Fibroblast of lung (primary cell): Measurements from ENCODE around the gene MEN1.

Experiments
- EZH2 ChIP-seq: IDR thresholded peaks from 2 replicates; pipeline ENCODE4 v1.5.1; 2012; ENCODE audit warnings: low read length, control low read depth, mild to moderate bottlenecking; ENCODE audit errors: missing control alignments
- TF ChIP-seq, protein P1 (sequence below), 2 donors: IDR thresholded peaks in 1 of 2; conservative IDR thresholded peaks in 1 of 2; 1 replicate in 1 of 2; 2 replicates in 1 of 2; pipeline ENCODE4 v1.5.1; 2011 to 2012; ENCODE audit warnings: low read length in 2 of 2, control low read depth in 1 of 2, inconsistent platforms in 1 of 2, low read depth in 1 of 2, mild to moderate bottlenecking in 1 of 2

GRCh38 chr11:64858467-64859263 lies 48.3 kb upstream of the MEN1 start:
- TF ChIP-seq, protein P1, sequence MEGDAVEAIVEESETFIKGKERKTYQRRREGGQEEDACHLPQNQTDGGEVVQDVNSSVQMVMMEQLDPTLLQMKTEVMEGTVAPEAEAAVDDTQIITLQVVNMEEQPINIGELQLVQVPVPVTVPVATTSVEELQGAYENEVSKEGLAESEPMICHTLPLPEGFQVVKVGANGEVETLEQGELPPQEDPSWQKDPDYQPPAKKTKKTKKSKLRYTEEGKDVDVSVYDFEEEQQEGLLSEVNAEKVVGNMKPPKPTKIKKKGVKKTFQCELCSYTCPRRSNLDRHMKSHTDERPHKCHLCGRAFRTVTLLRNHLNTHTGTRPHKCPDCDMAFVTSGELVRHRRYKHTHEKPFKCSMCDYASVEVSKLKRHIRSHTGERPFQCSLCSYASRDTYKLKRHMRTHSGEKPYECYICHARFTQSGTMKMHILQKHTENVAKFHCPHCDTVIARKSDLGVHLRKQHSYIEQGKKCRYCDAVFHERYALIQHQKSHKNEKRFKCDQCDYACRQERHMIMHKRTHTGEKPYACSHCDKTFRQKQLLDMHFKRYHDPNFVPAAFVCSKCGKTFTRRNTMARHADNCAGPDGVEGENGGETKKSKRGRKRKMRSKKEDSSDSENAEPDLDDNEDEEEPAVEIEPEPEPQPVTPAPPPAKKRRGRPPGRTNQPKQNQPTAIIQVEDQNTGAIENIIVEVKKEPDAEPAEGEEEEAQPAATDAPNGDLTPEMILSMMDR (conservative IDR thresholded peaks at IDR 0.05 in 1 of 2, IDR thresholded peaks at IDR 0.05 in 1 of 2; ENCODE audit: low read depth in 1 of 2, low read length in 2 of 2): no peak
- TF ChIP-seq EZH2: no peak
